Heart right ventricle (tissue), 16 donors: Measurements from ENCODE around the gene UBA3. TPM values are rescaled to one million over a fixed set of nuclear protein-coding genes. Genes with fewer than 3 reads are reported as not detected.

Experiments used
- ATAC-seq, 8 donors: fragments of 200-7000 bp; cut with Tn5 transposase; one replicate each; pipeline ENCODE4 v1.9.1; 2020; ENCODE audit warnings: mild to moderate bottlenecking in 8 of 8, moderate library complexity in 8 of 8, moderate number of reproducible peaks in 1 of 8
- DNase-seq, 2 donors: peaks; one replicate each; pipeline ENCODE4 v3.0.0-alpha.2; 2020
- H3K27ac ChIP-seq, 10 donors: fragments of 200-600 bp; sonication (generic) in 2 of 10; one replicate each; pipeline versions ENCODE4 v1.5.0 to v1.8.0; 2020 to 2022; ENCODE audit warnings: mild to moderate bottlenecking in 3 of 10
- H3K27me3 ChIP-seq, 7 donors: fragments of 200-600 bp; one replicate each; pipeline ENCODE4 v1.8.0; 2021 to 2022; ENCODE audit warnings: mild to moderate bottlenecking in 2 of 7
- H3K36me3 ChIP-seq, 9 donors: fragments of 200-600 bp; sonication (generic) in 1 of 9; one replicate each; pipeline versions ENCODE4 v1.5.0 to v1.8.0; 2020 to 2022; ENCODE audit warnings: mild to moderate bottlenecking in 2 of 9
- H3K4me1 ChIP-seq, 9 donors: fragments of 200-600 bp; sonication (generic) in 1 of 9; one replicate each; pipeline versions ENCODE4 v1.5.0 to v1.8.0; 2020 to 2022; ENCODE audit warnings: mild to moderate bottlenecking in 4 of 9
- H3K4me3 ChIP-seq, 10 donors: fragments of 200-600 bp; sonication (generic) in 2 of 10; one replicate each; pipeline versions ENCODE4 v1.5.0 to v1.8.0; 2020 to 2022; ENCODE audit warnings: mild to moderate bottlenecking in 7 of 10, moderate library complexity in 2 of 10
- H3K9me3 ChIP-seq, 11 donors: fragments of 200-600 bp in 10 of 11; sonication (generic) in 2 of 11; one replicate each; pipeline versions ENCODE4 v1.5.0 to v1.8.0; 2013 to 2022; ENCODE audit warnings: mild to moderate bottlenecking in 2 of 11, control low read depth in 1 of 11, moderate library complexity in 1 of 11
- WGBS, 2 donors: extraction: QIAGEN DNeasy Blood & Tissue Kit; methylation state at CpG; one replicate each; pipeline ENCODE4 v1.1.7; 2013; ENCODE audit warnings: inconsistent platforms in 1 of 2; 5-methylcytosine and 5-hydroxymethylcytosine counted together
- intact Hi-C, 10 donors: fragments of 100-400 bp; cut with DNase I; formaldehyde crosslinking; loops; one replicate each; pipeline versions ENCODE4 v1.11.1 to v1.14.2; 2022
- long read RNA-seq, 3 donors: library from polyadenylated mRNA; unstranded; transcript quantifications; one replicate each; pipeline ENCODE4 v2.0.0, GENCODE V29; 2020 to 2021
- polyA plus RNA-seq, 2 donors: library from polyadenylated mRNA; stranded (reverse); fragments of 200-250 nt; gene quantifications; one replicate each; pipeline ENCODE4 v1.2.3, GENCODE V29; 2013
- total RNA-seq, 10 donors: library from RNA; stranded (reverse); fragmentation: NEBNext Ultra II Directional in 3 of 10; extraction: Animal tissue kit (Norgen Biotek cat#: 25700) in 3 of 10; gene quantifications; one replicate each; pipeline versions ENCODE4 v1.2.1 to v1.2.4, GENCODE V29; 2021 to 2023
- TF ChIP-seq, protein P1 (sequence below), 9 donors: fragments of 200-600 bp; sonication (generic) in 2 of 9; IDR thresholded peaks; one replicate each; pipeline versions ENCODE4 v1.5.0 to v1.8.0; 2021 to 2022; ENCODE audit warnings: antibody characterized with exemption in 9 of 9, mild to moderate bottlenecking in 5 of 9, moderate library complexity in 1 of 9
- donor health status: Arrhythmogenic right ventricular cardiomyopathy.
- donor health status: ischemic (EF 13 %, LVEDD 7.1; RV severe dilation, severe dysfunction).
- donor health status: healthy with polysubstance abuse.
- donor health status: DM: no; HTN: yes; CAD: no.
- donor health status: DM: no; HTN: no; CAD: no.
- donor health status: ischemic (EF 25% LVEDD 6.9; RV normal size, moderate dysfunction).
- donor health status: ischemic (EF 25% LVEDD 5.7; RV mildly dilated, moderate dysfunction).
- donor health status: healthy.
- donor health status: DM: yes; HTN: yes; CAD: no.
- donor health status: Ischemic cardiomyopathy.
- donor health status: ischemic (EF 35%, LVEDD 5.7; RV mildly dilated, moderate dysfunction).
- donor health status: nonischemic (EF 11% LVEDD 7.7; RV severe dilation, severe dysfunction).
- donor health status: DM: yes; HTN: yes; CAD: no.
- donor health status: PGD.
- donor health status: ischemic (EF 29% LVEDD 5.4; RV normal size, mild dysfunction).
- donor health status: nonischemic (EF 23%, LVEDD 6.1; RV moderate dilation, normal function).

The UBA3 gene
- total RNA-seq (100 to 1,000 TPM in 3 of 10 donors, 10 to 100 TPM in 7; 73.6 to 119 (median 87.2) TPM), polyA plus RNA-seq (10 to 100 TPM; 36.7 to 45.1 TPM)
- long read RNA-seq, donor 1, transcript UBA3-202 (18 exons, 2,154 nt) = major isoform, 46 of 90 reads
- long read RNA-seq, donor 1, transcript UBA3-201 (17 exons, 2,112 nt) = minor isoform, 16 of 90 reads
- long read RNA-seq, donor 1, partial matches to known transcripts = 15 of 90 reads
- long read RNA-seq, donor 1, other reads (novel, unspliced or antisense) = 12 of 90 reads
- long read RNA-seq, donor 2, transcript UBA3-202 (18 exons, 2,154 nt) = major isoform, 61 of 105 reads
- long read RNA-seq, donor 2, transcript UBA3-201 (17 exons, 2,112 nt) = minor isoform, 18 of 105 reads
- long read RNA-seq, donor 2, partial matches to known transcripts = 9 of 105 reads
- long read RNA-seq, donor 2, other reads (novel, unspliced or antisense) = 17 of 105 reads
- long read RNA-seq, donor 3, transcript UBA3-203 (16 exons, 2,004 nt) = minor isoform, 9 of 322 reads
- long read RNA-seq, donor 3, transcript UBA3-202 (18 exons, 2,154 nt) = major isoform, 156 of 322 reads
- long read RNA-seq, donor 3, transcript UBA3-201 (17 exons, 2,112 nt) = minor isoform, 62 of 322 reads
- long read RNA-seq, donor 3, partial matches to known transcripts = 49 of 322 reads
- long read RNA-seq, donor 3, other reads (novel, unspliced or antisense) = 46 of 322 reads

DNA sequence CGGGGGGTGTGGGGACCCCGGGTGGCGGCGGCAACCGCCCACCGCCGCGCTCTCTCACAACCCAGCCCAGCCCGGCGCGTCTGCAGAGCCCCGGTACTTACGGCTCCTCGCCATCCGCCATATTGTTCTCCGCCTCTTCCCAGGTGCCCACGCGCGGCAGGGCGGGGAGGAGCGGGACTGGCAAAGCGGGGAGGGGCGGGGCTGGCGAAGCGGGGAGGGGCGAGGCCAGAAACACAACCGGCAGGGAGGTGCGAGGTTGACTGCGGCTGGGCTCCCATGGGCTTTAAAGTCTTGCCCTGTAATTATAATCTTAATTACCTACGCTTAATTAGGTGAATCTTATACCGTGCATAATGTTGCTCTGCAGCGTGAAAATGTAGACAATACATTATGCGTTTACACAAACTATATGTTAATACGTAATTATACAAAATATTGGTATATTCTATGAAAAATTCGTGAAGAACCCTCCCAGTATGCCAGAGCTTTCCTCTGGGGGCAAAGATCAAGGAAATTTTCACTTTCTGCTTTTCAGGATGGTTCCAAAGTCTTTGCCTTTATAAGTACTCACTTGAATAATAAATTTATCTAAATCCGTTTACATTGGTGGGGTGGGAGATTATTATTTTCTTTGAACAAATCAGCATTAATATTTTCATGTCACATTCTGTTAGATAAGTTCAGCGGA, at the start of gene UBA3:
Gene UBA3 (minus strand): TSS at position 133 of the 688 bp plus-strand sequence. CDS start 12 bp downstream, at position 121.
- Histone ChIP-seq H3K27me3 (no peaks in the 10 kb centered on the region), H3K27ac (peak within 1 kb of the TSS; percentile 25 to 96 (median 90)), H3K9me3 (no peaks in the 10 kb centered on the region), H3K36me3 (peaks cover 0 to 19% (median 6%) of the 10 kb centered on the region in 9 donors), H3K4me1 (peaks cover 7 to 71% (median 60%) of the 10 kb centered on the region in 9 donors), H3K4me3 (peak within 1 kb of the TSS; percentile 72 to 96 (median 86))
- intact Hi-C loops = loop anchor here in 3 of 10 donors (5.0 kb wide), 2 partner anchors 37 to 42 kb away; partner anchors contain the start of gene LMOD3 (in 2 of the 3)
- ATAC-seq (peak; percentile 82 to 89 (median 88)), DNase-seq (peak; percentile 93)
- TF ChIP-seq, protein P1, sequence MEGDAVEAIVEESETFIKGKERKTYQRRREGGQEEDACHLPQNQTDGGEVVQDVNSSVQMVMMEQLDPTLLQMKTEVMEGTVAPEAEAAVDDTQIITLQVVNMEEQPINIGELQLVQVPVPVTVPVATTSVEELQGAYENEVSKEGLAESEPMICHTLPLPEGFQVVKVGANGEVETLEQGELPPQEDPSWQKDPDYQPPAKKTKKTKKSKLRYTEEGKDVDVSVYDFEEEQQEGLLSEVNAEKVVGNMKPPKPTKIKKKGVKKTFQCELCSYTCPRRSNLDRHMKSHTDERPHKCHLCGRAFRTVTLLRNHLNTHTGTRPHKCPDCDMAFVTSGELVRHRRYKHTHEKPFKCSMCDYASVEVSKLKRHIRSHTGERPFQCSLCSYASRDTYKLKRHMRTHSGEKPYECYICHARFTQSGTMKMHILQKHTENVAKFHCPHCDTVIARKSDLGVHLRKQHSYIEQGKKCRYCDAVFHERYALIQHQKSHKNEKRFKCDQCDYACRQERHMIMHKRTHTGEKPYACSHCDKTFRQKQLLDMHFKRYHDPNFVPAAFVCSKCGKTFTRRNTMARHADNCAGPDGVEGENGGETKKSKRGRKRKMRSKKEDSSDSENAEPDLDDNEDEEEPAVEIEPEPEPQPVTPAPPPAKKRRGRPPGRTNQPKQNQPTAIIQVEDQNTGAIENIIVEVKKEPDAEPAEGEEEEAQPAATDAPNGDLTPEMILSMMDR (IDR thresholded peaks at IDR 0.05) = no peak
- WGBS, 2 donors = 3 to 5% methylated on average over 37 of the region's 37 CpGs

DNA sequence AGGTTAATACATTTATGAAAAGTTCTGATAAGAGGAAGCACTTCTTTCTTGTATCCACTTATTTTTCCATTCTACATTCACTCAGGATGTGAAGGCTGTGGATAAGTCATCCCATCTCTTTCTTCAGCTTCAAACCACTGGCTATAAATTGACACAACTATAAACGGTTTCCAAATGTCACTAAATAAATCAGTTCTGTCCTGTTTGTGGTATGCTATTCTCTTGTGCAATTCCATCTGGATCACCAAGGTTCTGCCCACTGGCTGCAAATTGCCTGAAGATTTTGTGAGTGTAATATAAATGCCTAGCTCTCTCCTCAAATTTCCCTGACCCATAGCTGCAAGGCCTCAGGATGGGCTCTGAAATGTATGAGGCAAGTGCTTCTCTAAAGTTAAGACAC, 49.4 kb upstream of the UBA3 start:
- Histone ChIP-seq H3K4me1 (no peaks in the 10 kb centered on the region), H3K27ac (no peak overlapping the region), H3K4me3 (no peak overlapping the region), H3K27me3 (no peaks in the 10 kb centered on the region), H3K36me3 (no peaks in the 10 kb centered on the region), H3K9me3 (no peaks in the 10 kb centered on the region)
- WGBS, 2 donors = 45 to 52% methylated on average over 1 of the region's 1 CpG
- DNase-seq (no peak), ATAC-seq (no peak)
- intact Hi-C loops = no loop called here
- TF ChIP-seq, protein P1 (IDR thresholded peaks at IDR 0.05) = no peak

DNA sequence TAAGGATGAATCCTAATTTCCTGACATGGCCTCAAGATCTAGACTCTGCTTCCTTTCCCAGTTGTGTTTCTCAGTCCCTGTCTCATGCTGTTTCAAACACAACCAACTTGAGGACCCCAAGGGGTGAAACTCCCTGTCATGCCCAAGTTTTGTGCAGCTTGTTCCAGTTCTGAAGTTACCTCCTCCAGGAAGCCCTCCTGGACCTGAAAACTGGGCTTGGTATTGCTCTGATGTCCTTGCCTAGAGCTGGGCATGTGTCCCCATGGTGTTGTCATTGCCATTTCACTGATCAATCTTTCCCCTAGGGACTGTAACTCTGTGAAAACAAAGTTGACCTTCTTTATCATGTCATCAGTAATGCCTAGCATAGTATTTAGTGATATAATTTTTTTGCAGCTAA, 48.3 kb upstream of the UBA3 start:
- no peaks in the 10 kb centered on the region for H3K9me3 ChIP-seq
- no peak overlapping the region for H3K4me3 ChIP-seq
- H3K36me3 ChIP-seq = no peaks in the 10 kb centered on the region
- TF ChIP-seq, protein P1 (IDR thresholded peaks at IDR 0.05) = no peak
- no peaks in the 10 kb centered on the region for H3K27me3 ChIP-seq
- H3K4me1 ChIP-seq = peaks cover 0 to under 1% (median 0%) of the 10 kb centered on the region in 9 donors
- H3K27ac ChIP-seq = no peak overlapping the region
- intact Hi-C loops = no loop called here
- DNase-seq (no peak), ATAC-seq (no peak)

DNA sequence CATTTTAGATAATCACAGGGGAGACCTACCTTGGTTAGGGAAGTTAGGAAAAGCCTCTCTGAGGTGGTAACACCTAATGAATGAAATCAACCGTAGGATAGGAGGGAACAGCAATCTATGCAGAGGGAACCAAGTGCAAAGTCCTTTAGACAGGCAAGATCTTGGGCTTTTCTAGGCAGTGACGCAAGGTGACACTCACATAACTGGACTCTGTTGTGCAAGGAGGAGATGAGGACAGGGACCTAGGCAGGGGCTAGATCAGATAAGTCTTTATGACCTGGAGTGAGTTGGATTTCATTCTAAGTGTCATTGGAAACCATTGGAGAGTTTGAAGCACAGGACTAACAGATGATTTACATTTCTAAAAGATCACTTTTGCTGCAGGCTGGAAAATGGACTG, 46.8 kb upstream of the UBA3 start:
- no peaks in the 10 kb centered on the region for H3K9me3 ChIP-seq
- intact Hi-C loops = no loop called here
- no peak overlapping the region for H3K4me3 ChIP-seq
- DNase-seq (no peak), ATAC-seq (no peak)
- WGBS, 2 donors = 66 to 92% methylated on average over 2 of the region's 2 CpGs
- H3K4me1 ChIP-seq = peaks cover 0 to 10% (median 6%) of the 10 kb centered on the region in 9 donors
- no peak overlapping the region for H3K27ac ChIP-seq
- H3K36me3 ChIP-seq = no peaks in the 10 kb centered on the region
- TF ChIP-seq, protein P1 (IDR thresholded peaks at IDR 0.05) = no peak
- H3K27me3 ChIP-seq = no peaks in the 10 kb centered on the region
